HEK293T (cell line): Measurements from ENCODE around the gene HOXA7.
A peak's percentile ranks its signal among the peaks of the same experiment; 100 is the strongest.

Experiments
- CTCF ChIA-PET: fragments of 350-600 bp; formaldehyde crosslinking; extraction: SDS; loops from one replicate; lab custom pipeline; 2021; ENCODE audit warnings: antibody characterized with exemption, inconsistent platforms; lab: Yijun Ruan, JAX
- POLR2A ChIA-PET: fragments of 350-600 bp; formaldehyde crosslinking; extraction: SDS; loops from one replicate; lab custom pipeline; 2020; ENCODE audit warnings: antibody characterized with exemption, inconsistent platforms; lab: Yijun Ruan, JAX
- DNase-seq: peaks from one replicate; pipeline ENCODE4 v3.0.0; 2012; ENCODE audit warnings: mixed read lengths; ENCODE audit errors: extremely low spot score
- ARNT ChIP-seq: fragments of 450-650 bp; IDR thresholded peaks from 2 replicates; pipeline ENCODE4 v1.6.1; 2017; ENCODE audit warnings: mild to moderate bottlenecking
- BHLHE40 ChIP-seq: fragments of 450-650 bp; IDR thresholded peaks from 2 replicates; pipeline ENCODE4 v1.6.1; 2016; ENCODE audit warnings: mild to moderate bottlenecking, moderate library complexity, borderline replicate concordance
- CTBP1 ChIP-seq: fragments of 450-650 bp; IDR thresholded peaks from 2 replicates; pipeline ENCODE4 v1.6.1; 2016; ENCODE audit warnings: borderline replicate concordance
- ELF4 ChIP-seq: fragments of 450-650 bp; IDR thresholded peaks from 2 replicates; pipeline ENCODE4 v1.6.1; 2017; ENCODE audit warnings: antibody characterized with exemption
- FOXA1 ChIP-seq: fragments of 450-650 bp; IDR thresholded peaks from 2 replicates; pipeline ENCODE4 v1.6.1; 2016; ENCODE audit warnings: mild to moderate bottlenecking
- FOXK2 ChIP-seq: fragments of 450-650 bp; IDR thresholded peaks from 2 replicates; pipeline ENCODE4 v1.6.1; 2016; ENCODE audit warnings: mild to moderate bottlenecking
- FOXM1 ChIP-seq: fragments of 450-650 bp; IDR thresholded peaks from 2 replicates; pipeline ENCODE4 v1.6.1; 2017; ENCODE audit warnings: mild to moderate bottlenecking, borderline replicate concordance
- HDGF ChIP-seq: fragments of 450-650 bp; IDR thresholded peaks from 2 replicates; pipeline ENCODE4 v1.6.1; 2017; ENCODE audit warnings: antibody characterized with exemption, borderline replicate concordance
- L3MBTL2 ChIP-seq: fragments of 450-650 bp; conservative IDR thresholded peaks from 2 replicates; pipeline ENCODE4 v1.6.1; 2016; ENCODE audit warnings: mild to moderate bottlenecking
- LEF1 ChIP-seq: fragments of 450-650 bp; IDR thresholded peaks from 2 replicates; pipeline ENCODE4 v1.6.1; 2017; ENCODE audit warnings: mild to moderate bottlenecking, borderline replicate concordance
- NFRKB ChIP-seq: fragments of 450-650 bp; IDR thresholded peaks from 2 replicates; pipeline ENCODE4 v1.6.1; 2016; ENCODE audit warnings: mild to moderate bottlenecking, moderate library complexity
- PKNOX1 ChIP-seq: fragments of 450-650 bp; IDR thresholded peaks from 2 replicates; pipeline ENCODE4 v1.6.1; 2016
- SP1 ChIP-seq: fragments of 450-650 bp; IDR thresholded peaks from 2 replicates; pipeline ENCODE4 v1.6.1; 2017
- SUZ12 ChIP-seq: fragments of 450-650 bp; IDR thresholded peaks from 2 replicates; pipeline ENCODE4 v1.6.1; 2016; ENCODE audit warnings: mild to moderate bottlenecking
- TARDBP ChIP-seq: fragments of 450-650 bp; IDR thresholded peaks from 2 replicates; pipeline ENCODE4 v1.6.1; 2016
- ZNF384 ChIP-seq: fragments of 450-650 bp; IDR thresholded peaks from 2 replicates; pipeline ENCODE4 v1.6.1; 2016

HOXA7 gene

GRCh38 chr7:27169658-27170425, 13.4 kb upstream of the HOXA7 start:
- DNase-seq: no peak
- ChIA-PET POLR2A (interaction anchor here (0.8 to 13.6 kb wide), 11 partner anchors 9 to 972 kb away, joined by 3 to 367 read pairs (median 4); partner anchors contain the start of genes HNRNPA2B1, HOXA11, HOXA3 and HOXA4), CTCF (interaction anchor here (1.4 kb wide), 1 partner anchor 10 kb away, joined by 8 read pairs; no protein-coding TSS in a partner anchor)
- TF ChIP-seq ARNT (no peak), ZNF384 (no peak), FOXM1 (peak; percentile 27; the same call in 1 of the 2 replicates)

- POLR2A ChIA-PET: interaction anchor here (0.5 to 13.6 kb wide), 11 partner anchors 9 to 1403 kb away, joined by 3 to 367 read pairs (median 4); partner anchors contain the start of genes HOXA11, HOXA3, HOXA4 and HOXA5
- CTCF ChIA-PET: interaction anchor here (0.5 kb wide), 1 partner anchor 1041 kb away, joined by 3 read pairs; no protein-coding TSS in a partner anchor
- TF ChIP-seq HDGF (0 out of 2 replicates have a peak, but pooled peaks have one; percentile 60), SP1 (no peak)
- no peak for DNase-seq
Observed at GRCh38 chr7:27168265-27168947, 11.9 kb upstream of the HOXA7 start.

GRCh38 chr7:27167916-27168264, 11.4 kb upstream of the HOXA7 start:
- TF ChIP-seq ZNF384: no peak
- POLR2A ChIA-PET: interaction anchor here (0.9 to 13.6 kb wide), 6 partner anchors 11 to 1307 kb away, joined by 3 to 367 read pairs (median 13); partner anchors contain the start of genes HOXA11, HOXA3, HOXA5 and HOXA6
- DNase-seq: no peak
- CTCF ChIA-PET: no interaction called here

GRCh38 chr7:27166531-27167505, 10.3 kb upstream of the HOXA7 start:
- ChIA-PET CTCF (no interaction called here), POLR2A (interaction anchor here (0.9 to 13.6 kb wide), 13 partner anchors 10 to 970 kb away, joined by 3 to 367 read pairs (median 7); partner anchors contain the start of genes HOXA11, HOXA3, HOXA5 and HOXA6)
- DNase-seq: no peak
- no peak for TF ChIP-seq PKNOX1

GRCh38 chr7:27165996-27166530, 9.6 kb upstream of the HOXA7 start:
- DNase-seq: no peak
- POLR2A ChIA-PET: interaction anchor here (0.6 to 12.4 kb wide), 14 partner anchors 9 to 969 kb away, joined by 3 to 215 read pairs (median 4); partner anchors contain the start of genes HOXA11, HOXA3, HOXA5 and HOXA7
- CTCF ChIA-PET: no interaction called here
- TF ChIP-seq BHLHE40 (no peak), FOXM1 (no peak), ELF4 (0 out of 2 replicates have a peak, but pooled peaks have one; percentile 10), NFRKB (no peak), SP1 (no peak)

- TF ChIP-seq LEF1: peak; percentile 89; the same call in 1 of the 2 replicates
- TF ChIP-seq PKNOX1: peak; percentile 95
- TF ChIP-seq TARDBP: 0 out of 2 replicates have a peak, but pooled peaks have one; percentile 53
- TF ChIP-seq HDGF: no peak
- no peak for TF ChIP-seq SP1
- TF ChIP-seq ARNT: peak; percentile 97
- peak; percentile 55 for TF ChIP-seq L3MBTL2
- no peak for TF ChIP-seq FOXA1
- TF ChIP-seq NFRKB: no peak
- peak; percentile 19; the same call in 1 of the 2 replicates for TF ChIP-seq ELF4
- peak; percentile 97 for TF ChIP-seq CTBP1
- TF ChIP-seq BHLHE40: no peak
- TF ChIP-seq FOXK2: no peak
- no peak for TF ChIP-seq ZNF384
- no peak for TF ChIP-seq SUZ12
- peak; percentile 71; the same call in 1 of the 2 replicates for TF ChIP-seq FOXM1
- POLR2A ChIA-PET: interaction anchor here (0.6 to 12.4 kb wide), 14 partner anchors 9 to 968 kb away, joined by 3 to 215 read pairs (median 4); partner anchors contain the start of genes HOXA11, HOXA3, HOXA5 and HOXA7
- DNase-seq: no peak
- CTCF ChIA-PET: no interaction called here
Observed at GRCh38 chr7:27165089-27165995, 8.9 kb upstream of the HOXA7 start, which contains the start of gene HOXA9. Gene HOXA9 (minus strand): TSS chr7:27165537. CDS start chr7:27165457, 80 bp downstream.
